IPS-NIHi11 (cell line): Measurements from ENCODE around the gene PCBP4.
"Not testable (repeated sequence)": the region's sequence is repeated elsewhere in the genome, so short reads cannot be mapped to it uniquely, and the experiment has no call there.

ENCODE experiments used
- DNase-seq: peaks from one replicate; pipeline ENCODE4 v3.0.0; 2012; ENCODE audit warnings: mixed read lengths, low spot score

The PCBP4 gene

DNA sequence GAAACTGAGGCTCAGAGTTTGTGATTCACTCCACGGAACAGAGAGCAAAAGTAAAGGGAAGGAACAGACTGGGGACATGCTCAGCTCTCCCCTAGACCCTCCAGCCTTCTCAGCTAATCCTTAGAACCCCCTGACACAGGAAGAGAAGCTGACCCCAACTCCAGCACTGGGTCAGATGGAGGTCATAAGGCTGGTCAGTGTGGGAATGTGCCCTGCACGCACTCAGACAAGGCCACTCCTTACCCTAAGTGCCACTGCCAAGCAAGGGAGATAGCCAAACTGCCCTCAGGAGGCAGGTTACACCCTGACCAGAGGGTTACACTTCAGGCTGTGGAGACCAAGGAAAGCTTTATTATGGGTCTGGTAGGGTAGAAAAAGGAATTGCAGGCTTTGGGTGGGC is 27.3 kb upstream of the PCBP4 start:
- no peak for DNase-seq

GRCh38 chr3:51993657-51994056 is 26.4 kb upstream of the PCBP4 start:
- not testable (repeated sequence) for DNase-seq

GRCh38 chr3:51992017-51992682 is 24.9 kb upstream of the PCBP4 start:
- DNase-seq: no peak

DNA sequence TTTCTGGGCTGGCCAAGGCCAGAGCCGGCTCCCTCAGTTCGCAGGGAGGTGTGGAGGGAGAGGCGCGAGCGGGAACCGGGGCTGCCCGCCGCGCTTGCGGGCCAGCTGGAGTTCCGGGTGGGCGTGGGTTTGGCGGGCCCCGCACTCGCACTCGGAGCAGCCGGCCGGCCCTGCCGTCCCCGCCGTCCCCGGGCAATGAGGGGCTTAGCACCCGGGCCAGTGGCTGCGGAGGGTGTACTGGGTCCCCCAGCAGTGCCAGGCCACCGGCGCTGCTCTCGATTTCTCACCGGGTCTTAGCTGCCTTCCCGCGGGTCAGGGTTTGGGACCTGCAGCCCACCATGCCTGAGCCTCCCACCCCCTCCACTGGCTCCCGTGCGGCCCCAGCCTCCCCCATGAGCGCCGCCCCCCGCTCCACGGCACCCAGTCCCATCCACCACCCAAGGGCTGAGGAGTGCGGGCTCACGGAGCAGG is 23.3 kb upstream of the PCBP4 start:
- DNase-seq: not testable (repeated sequence)

GRCh38 chr3:51988286-51989146 is 21.3 kb upstream of the PCBP4 start:
- DNase-seq: no peak

- no peak for DNase-seq
Observed at GRCh38 chr3:51987568-51987967, 20.3 kb upstream of the PCBP4 start.

- no peak for DNase-seq
Observed at GRCh38 chr3:51986010-51986947, 19.0 kb upstream of the PCBP4 start.

DNA sequence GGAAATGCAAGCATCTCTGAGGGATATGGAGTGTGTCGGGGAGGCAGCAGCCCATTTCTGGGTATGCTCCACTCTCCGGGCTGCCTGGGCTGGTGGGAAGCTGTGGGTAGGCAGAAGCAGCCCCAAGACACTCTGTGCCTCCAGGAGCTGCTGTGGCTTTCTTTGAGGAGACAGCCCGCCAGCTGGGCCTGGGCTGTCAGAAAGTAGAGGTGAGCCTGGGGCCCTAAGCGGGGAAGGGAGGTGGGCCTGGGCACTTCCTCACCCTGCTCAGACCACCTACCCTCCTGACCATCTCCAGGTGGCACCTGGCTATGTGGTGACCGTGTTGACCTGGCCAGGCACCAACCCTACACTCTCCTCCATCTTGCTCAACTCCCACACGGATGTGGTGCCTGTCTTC is 17.8 kb upstream of the PCBP4 start:
- no peak for DNase-seq

DNA sequence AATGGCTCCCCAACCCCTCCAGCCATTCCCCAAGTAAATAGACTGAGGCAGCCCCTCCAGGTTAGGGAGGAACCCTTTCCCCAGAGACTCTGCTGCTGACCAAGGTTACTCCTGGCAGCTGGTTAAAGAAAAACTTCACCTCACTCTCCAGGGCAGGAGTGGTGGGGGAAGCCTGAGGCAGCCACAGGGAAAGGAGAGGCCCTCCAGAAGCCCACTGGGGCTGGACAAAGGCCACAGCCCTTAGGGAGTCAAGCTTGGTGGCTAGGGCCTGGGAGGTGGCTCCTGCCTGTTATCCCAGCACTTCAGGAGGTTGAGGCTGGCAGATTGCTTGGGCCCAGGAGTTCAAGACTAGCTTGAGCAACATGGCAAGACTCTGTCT is 17.0 kb upstream of the PCBP4 start:
- no peak for DNase-seq

GRCh38 chr3:51983578-51984268 is 16.5 kb upstream of the PCBP4 start:
- DNase-seq: no peak

GRCh38 chr3:51982838-51983577 is 15.8 kb upstream of the PCBP4 start, which contains the start of gene ACY1:
Gene ACY1 (plus strand): TSS chr3:51983535. CDS start chr3:51984065, 530 bp downstream.
- DNase-seq: peak; percentile 99

DNA sequence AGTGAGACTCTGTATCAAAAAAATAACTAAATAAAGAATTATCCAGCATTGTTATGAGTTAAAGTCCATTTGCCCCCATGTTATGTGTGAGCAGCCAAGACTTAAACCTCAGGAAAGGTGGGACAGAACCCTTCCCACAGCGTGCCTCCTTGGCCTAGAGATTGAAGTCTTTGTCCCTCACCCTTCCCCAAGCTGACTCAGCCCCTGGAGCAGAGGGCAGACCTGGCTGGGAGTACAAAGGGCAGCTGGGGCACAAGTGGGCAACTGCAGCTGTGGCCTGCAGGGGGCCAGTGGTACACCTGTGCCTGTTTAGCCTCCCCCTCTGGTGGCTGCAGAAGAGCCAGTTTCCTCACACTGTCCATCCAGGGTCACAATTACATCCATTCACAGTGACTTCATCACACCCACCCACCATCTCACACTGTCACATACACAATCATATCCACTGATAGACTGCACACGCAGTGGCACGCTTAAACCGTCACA is 15.1 kb upstream of the PCBP4 start:
- DNase-seq: peak; percentile 87

GRCh38 chr3:51980253-51980652 is 13.0 kb upstream of the PCBP4 start:
- no peak for DNase-seq

DNA sequence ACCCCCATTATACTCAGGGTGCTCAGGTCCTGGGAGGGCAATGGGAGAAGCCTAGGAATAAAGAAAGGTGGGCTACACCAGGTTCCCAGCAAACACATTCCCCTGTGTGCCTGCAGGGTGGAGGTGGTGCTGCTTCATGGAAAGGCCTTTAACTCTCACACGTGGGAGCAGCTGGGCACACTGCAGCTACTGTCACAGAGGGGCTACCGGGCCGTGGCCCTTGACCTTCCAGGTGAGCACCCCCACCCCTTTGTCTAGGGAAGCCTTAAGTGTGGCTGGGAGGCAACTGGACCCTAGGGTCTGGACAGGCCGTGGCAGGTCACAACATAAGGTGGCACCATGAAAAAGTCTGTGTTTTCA is 10.9 kb upstream of the PCBP4 start:
- DNase-seq: no peak

- DNase-seq: no peak
Observed at GRCh38 chr3:51977446-51978142, 10.3 kb upstream of the PCBP4 start.

GRCh38 chr3:51975852-51976549 is 8.7 kb upstream of the PCBP4 start:
- peak; percentile 69 for DNase-seq

GRCh38 chr3:51974963-51975851 is 8.0 kb upstream of the PCBP4 start, which contains the start of gene ABHD14A:
Gene ABHD14A (plus strand): TSS chr3:51975064. CDS start chr3:51975136, 72 bp downstream.
- peak; percentile 90 for DNase-seq

DNA sequence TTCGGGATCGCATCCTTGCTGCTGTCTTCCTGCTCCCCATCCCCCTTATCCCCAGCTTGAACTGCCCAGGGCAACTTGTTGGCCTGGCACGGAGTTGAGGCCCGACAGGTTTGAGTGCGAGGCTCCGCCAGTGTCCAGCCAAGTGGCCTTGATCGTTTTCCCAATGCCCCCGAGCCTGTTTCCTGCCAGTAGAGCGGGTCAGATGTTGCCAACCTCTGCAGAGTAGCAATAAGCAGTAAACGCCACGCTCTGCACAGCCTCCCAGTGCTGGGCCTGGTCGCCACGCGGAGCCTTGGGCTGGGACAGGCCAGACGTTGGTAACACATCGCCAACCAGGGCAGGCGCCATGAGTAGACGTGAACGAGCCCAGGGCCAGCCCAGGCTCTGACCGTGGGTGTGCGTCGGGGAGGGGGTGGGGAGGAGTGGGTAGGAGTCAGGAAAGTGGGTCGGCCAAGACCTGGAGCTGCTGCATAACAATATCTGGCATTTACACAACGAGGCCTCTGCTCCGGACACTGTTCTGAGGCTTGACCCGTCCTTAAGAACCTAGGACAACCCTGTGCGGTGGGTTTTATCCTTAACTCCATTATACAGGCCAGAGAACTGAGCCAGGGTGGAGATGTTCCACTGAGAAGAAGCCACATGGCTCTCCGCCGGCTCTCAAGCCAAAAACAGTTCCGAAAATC is 7.2 kb upstream of the PCBP4 start:
- no peak for DNase-seq
